ENCODE results near the gene RNF151. TPM values are rescaled to one million over a fixed set of nuclear protein-coding genes. Genes with fewer than 3 reads are reported as not detected.

RNF151 gene
- total and polyA plus RNA-seq, 2 donors (not counting 1 experiment from before 2014, with no cell fraction given), result not detected

DNA sequence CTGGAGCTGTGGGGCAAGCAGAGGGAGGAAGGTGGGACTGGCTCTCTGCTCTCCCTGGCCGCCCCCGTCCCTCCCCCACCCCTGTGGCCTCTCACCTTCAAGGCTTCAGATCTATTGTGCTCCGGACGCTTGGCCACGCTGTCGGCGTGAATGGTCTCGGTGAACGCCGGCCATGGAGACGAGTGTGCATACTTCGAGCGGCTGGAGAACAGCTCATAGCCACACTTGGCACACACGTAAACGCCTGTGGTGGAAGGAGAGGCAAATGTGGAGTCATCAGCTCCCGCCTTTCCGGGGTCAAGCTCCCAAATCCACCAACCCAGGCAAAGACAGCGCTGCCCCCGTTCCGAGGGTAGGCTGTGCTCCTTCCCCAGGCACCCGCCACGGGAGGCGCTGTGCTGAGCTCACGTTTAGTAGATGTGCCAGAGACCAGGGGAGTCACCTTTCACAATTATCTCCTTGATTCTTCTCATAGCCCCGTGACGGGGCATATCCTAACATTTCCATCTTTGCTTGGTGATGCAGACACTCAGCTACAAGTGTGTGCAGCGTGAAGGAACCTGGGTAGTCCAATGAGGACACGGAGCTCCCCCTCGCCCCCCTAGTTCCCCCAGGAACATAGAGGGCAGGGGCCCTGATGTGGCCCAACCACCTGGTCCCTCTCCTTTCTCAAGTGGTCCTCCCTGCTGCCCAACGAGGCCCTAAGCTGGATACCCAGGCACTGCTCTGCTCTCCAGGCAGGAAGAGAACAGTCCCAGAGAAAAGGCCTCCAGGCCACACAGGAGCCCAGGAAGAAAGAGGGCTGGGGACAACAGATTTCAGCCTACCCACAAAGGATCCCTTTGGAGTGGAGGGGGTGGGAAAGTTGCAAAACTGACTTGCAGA lies 25.3 kb upstream of the RNF151 start:
- TF ChIP-seq CTCF (conservative IDR thresholded peaks at IDR 0.05 in 1 of 2, IDR thresholded peaks at IDR 0.05 in 1 of 2; ENCODE audit: low read depth in 1 of 2, low read length in 2 of 2), result peak in 1 of 2 donors; percentile 29
- no peak for TF ChIP-seq EZH2 (IDR thresholded peaks at IDR 0.05; ENCODE audit: low read length, missing control alignments)
- peak overlapping the region; percentile 92 for H3K4me2 ChIP-seq (ENCODE audit: extremely low read depth, insufficient read depth, low read length)

DNA sequence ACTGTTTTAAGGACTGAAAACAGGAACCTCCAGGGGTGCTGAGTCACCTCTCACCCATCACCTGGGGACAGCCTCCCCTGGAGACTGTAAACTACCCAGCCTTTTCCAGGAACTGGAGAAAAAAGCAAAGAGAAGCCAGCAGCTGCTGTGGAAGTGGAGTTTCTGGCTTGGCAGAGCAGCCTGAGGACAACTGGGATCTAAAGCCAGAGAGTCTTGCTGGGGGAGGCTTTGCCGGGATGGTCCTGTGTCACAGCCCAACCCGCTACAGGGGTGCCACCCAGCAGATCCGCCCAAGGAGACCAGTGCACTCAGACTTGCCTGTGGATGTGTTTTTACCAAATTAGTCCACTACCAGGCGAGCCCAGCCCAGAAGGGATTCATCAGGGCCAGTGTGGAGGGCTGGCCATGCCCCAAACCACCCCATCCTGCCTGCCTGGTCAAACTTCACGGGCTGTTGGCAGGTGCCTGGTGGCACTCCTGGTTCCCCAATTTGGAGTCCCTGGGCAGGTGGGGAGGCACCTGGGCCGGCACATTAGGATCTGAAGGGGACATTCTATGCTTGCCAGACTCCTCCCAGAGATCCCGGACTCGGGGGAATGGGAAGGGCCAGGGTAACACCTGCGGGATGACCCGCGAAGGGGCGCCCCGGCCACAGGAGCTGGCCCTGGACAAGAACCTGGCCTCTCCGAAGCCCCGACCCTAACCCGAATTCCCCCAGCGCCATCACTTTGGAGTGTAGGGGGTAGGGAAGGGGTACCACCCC lies 24.4 kb upstream of the RNF151 start:
- no peaks in the 10 kb centered on the region for H3K9me3 ChIP-seq (ENCODE audit: control insufficient read depth, insufficient read depth, low read depth, low read length)
- no peak for TF ChIP-seq EZH2 (IDR thresholded peaks at IDR 0.05; ENCODE audit: low read length, missing control alignments)
- no peak for TF ChIP-seq CTCF (conservative IDR thresholded peaks at IDR 0.05 in 1 of 2, IDR thresholded peaks at IDR 0.05 in 1 of 2; ENCODE audit: low read depth in 1 of 2, low read length in 2 of 2)
- peak overlapping the region; percentile 92 for H3K4me2 ChIP-seq (ENCODE audit: extremely low read depth, insufficient read depth, low read length)
- H3K79me2 ChIP-seq (ENCODE audit: control insufficient read depth, insufficient read depth, low read length), result no peaks in the 10 kb centered on the region
- peak overlapping the region; percentile 79 to 93 (median 82) for H3K4me3 ChIP-seq (replicated peaks in 1 of 4; ENCODE audit: control extremely low read depth in 1 of 4, insufficient read depth in 1 of 4, low read depth in 3 of 4, low read length in 4 of 4)
- peak overlapping the region; percentile 76 for H3K9ac ChIP-seq (ENCODE audit: insufficient read depth, low read length)
- no peaks in the 10 kb centered on the region for H3K27me3 ChIP-seq (ENCODE audit: control insufficient read depth, insufficient read depth, low read length)
- H3K27ac ChIP-seq (ENCODE audit: insufficient read depth, low read length), result no peak overlapping the region
- H3K4me1 ChIP-seq (ENCODE audit: control insufficient read depth, extremely low read depth, insufficient read depth, low read length), result peaks cover 7% of the 10 kb centered on the region
- DNase-seq (ENCODE audit: low read depth in 2 of 2), result peak in 1 of 2 donors; percentile 35
- peak overlapping the region; percentile 80 for H2AFZ ChIP-seq (ENCODE audit: low read length)
- no peaks in the 10 kb centered on the region for H4K20me1 ChIP-seq (ENCODE audit: control insufficient read depth, extremely low read depth, insufficient read depth, low read length)
- H3K36me3 ChIP-seq (ENCODE audit: control insufficient read depth, insufficient read depth, low read length), result peaks cover 8% of the 10 kb centered on the region

More for the DNA sequence above, 25.3 kb upstream of the RNF151 start:
- H3K36me3 ChIP-seq (ENCODE audit: control insufficient read depth, insufficient read depth, low read length), result peaks cover 8% of the 10 kb centered on the region
- no peaks in the 10 kb centered on the region for H3K79me2 ChIP-seq (ENCODE audit: control insufficient read depth, insufficient read depth, low read length)
- peak; percentile 33 to 96 for DNase-seq (ENCODE audit: low read depth in 2 of 2)
- H4K20me1 ChIP-seq (ENCODE audit: control insufficient read depth, extremely low read depth, insufficient read depth, low read length), result no peaks in the 10 kb centered on the region
- H3K4me3 ChIP-seq (replicated peaks in 1 of 4; ENCODE audit: control extremely low read depth in 1 of 4, insufficient read depth in 1 of 4, low read depth in 3 of 4, low read length in 4 of 4), result peak overlapping the region in 3 of 4 experiments; percentile 79 to 83 (median 81)
- peaks cover 7% of the 10 kb centered on the region for H3K4me1 ChIP-seq (ENCODE audit: control insufficient read depth, extremely low read depth, insufficient read depth, low read length)
- no peak overlapping the region for H3K27ac ChIP-seq (ENCODE audit: insufficient read depth, low read length)
- H3K9me3 ChIP-seq (ENCODE audit: control insufficient read depth, insufficient read depth, low read depth, low read length), result no peaks in the 10 kb centered on the region
- no peaks in the 10 kb centered on the region for H3K27me3 ChIP-seq (ENCODE audit: control insufficient read depth, insufficient read depth, low read length)
- no peak overlapping the region for H3K9ac ChIP-seq (ENCODE audit: insufficient read depth, low read length)
- H2AFZ ChIP-seq (ENCODE audit: low read length), result no peak overlapping the region
